HepG2 (cell line): Measurements from ENCODE around the gene JADE2. TPM values are rescaled to one million over a fixed set of nuclear protein-coding genes. Genes with fewer than 3 reads are reported as not detected.
A peak's percentile ranks its signal among the peaks of the same experiment; 100 is the strongest.

Source experiments
- ATF7-NPFF ChIP-seq: sonication (generic); formaldehyde crosslinking; IDR thresholded peaks from 2 replicates; pipeline ENCODE4 v1.8.1; 2023; ENCODE audit warnings: mild to moderate bottlenecking, low read depth, missing genetic modification reagents, moderate library complexity
- ELF3 ChIP-seq: IDR thresholded peaks from 2 replicates; pipeline ENCODE4 v1.6.1; 2016; ENCODE audit warnings: missing genetic modification reagents, missing compliant biosample characterization
- FOXP4 ChIP-seq: sonication (generic); formaldehyde crosslinking; IDR thresholded peaks from 2 replicates; pipeline ENCODE4 v1.4.0; 2020; ENCODE audit warnings: missing genetic modification reagents
- HMG20B ChIP-seq: conservative IDR thresholded peaks from 2 replicates; pipeline ENCODE4 v1.6.1; 2016; ENCODE audit warnings: missing genetic modification reagents, missing compliant biosample characterization
- MAX ChIP-seq: IDR thresholded peaks from 2 replicates; pipeline ENCODE4 v1.6.1; 2012; ENCODE audit warnings: inconsistent platforms
- NRL ChIP-seq: sonication (generic); formaldehyde crosslinking; IDR thresholded peaks from 2 replicates; pipeline ENCODE4 v1.5.0; 2020; ENCODE audit warnings: missing genetic modification reagents, mild to moderate bottlenecking, moderate library complexity, borderline replicate concordance
- POLR2AphosphoS5 ChIP-seq: IDR thresholded peaks from 2 replicates; pipeline ENCODE4 v1.6.1; 2012; ENCODE audit warnings: low read depth, low read length
- RCOR2 ChIP-seq: IDR thresholded peaks from 2 replicates; pipeline ENCODE4 v1.6.1; 2016; ENCODE audit warnings: missing biosample characterization, missing genetic modification reagents
- SCMH1 ChIP-seq: sonication (generic); formaldehyde crosslinking; IDR thresholded peaks from 2 replicates; pipeline ENCODE4 v1.9.0; 2021; ENCODE audit warnings: missing genetic modification reagents, mild to moderate bottlenecking, borderline replicate concordance
- TFE3 ChIP-seq: IDR thresholded peaks from 2 replicates; pipeline ENCODE4 v1.6.1; 2016
- TOPORS ChIP-seq: sonication (generic); formaldehyde crosslinking; IDR thresholded peaks from 2 replicates; pipeline ENCODE4 v1.8.0; 2023; ENCODE audit warnings: mild to moderate bottlenecking, missing genetic modification reagents
- ZMYM2 ChIP-seq: sonication (generic); formaldehyde crosslinking; IDR thresholded peaks from 2 replicates; pipeline ENCODE4 v1.8.0; 2022; ENCODE audit warnings: mild to moderate bottlenecking, missing genetic modification reagents
- ZNF280B ChIP-seq: sonication (generic); formaldehyde crosslinking; IDR thresholded peaks from 2 replicates; pipeline ENCODE4 v1.5.0; 2020; ENCODE audit warnings: missing genetic modification reagents, mild to moderate bottlenecking, borderline replicate concordance
- ZNF317 ChIP-seq: sonication (generic); formaldehyde crosslinking; IDR thresholded peaks from 2 replicates; pipeline ENCODE4 v1.5.0; 2020; ENCODE audit warnings: mild to moderate bottlenecking, missing genetic modification reagents
- ZNF431 ChIP-seq: sonication (generic); formaldehyde crosslinking; IDR thresholded peaks from 2 replicates; pipeline ENCODE4 v1.9.0; 2022; ENCODE audit warnings: missing genetic modification reagents, low read depth, mild to moderate bottlenecking, borderline replicate concordance
- ZNF503 ChIP-seq: sonication (generic); formaldehyde crosslinking; IDR thresholded peaks from 2 replicates; pipeline ENCODE4 v1.4.0; 2020; ENCODE audit warnings: missing genetic modification reagents
- ZNF564 ChIP-seq: sonication (generic); formaldehyde crosslinking; IDR thresholded peaks from 2 replicates; pipeline ENCODE4 v1.8.1; 2023; ENCODE audit warnings: mild to moderate bottlenecking, missing genetic modification reagents
- ZNF629 ChIP-seq: sonication (generic); formaldehyde crosslinking; conservative IDR thresholded peaks from 2 replicates; pipeline ENCODE4 v1.5.0; 2020; ENCODE audit warnings: missing genetic modification reagents
- ZNF770 ChIP-seq: sonication (generic); formaldehyde crosslinking; IDR thresholded peaks from 2 replicates; pipeline ENCODE4 v1.5.0; 2020; ENCODE audit warnings: mild to moderate bottlenecking, missing genetic modification reagents
- polyA plus RNA-seq, 8 experiments: library from polyadenylated mRNA; depleted of rRNA in 3 of 8; stranded (reverse) in 7 of 8; unstranded in 1 of 8; fragments of >200 nt; fragmentation: Illumina TruSeq in 4 of 8; extraction: Trizol in 4 of 8; gene quantifications; 2 replicates each; pipeline versions ENCODE4 v1.2.1 to v1.2.3, GENCODE V29; 2011 to 2016; ENCODE audit warnings: low read depth in 4 of 8, missing spikeins in 1 of 8, mixed read lengths in 1 of 8; ENCODE audit not compliant: insufficient read depth in 1 of 8
- total RNA-seq, 5 experiments: library from RNA; depleted of rRNA; stranded (reverse); fragments of >200 nt; fragmentation: Illumina TruSeq; extraction: Trizol; gene quantifications; 2 replicates each; pipeline ENCODE4 v1.2.3, GENCODE V29; 2016; ENCODE audit warnings: low read depth in 1 of 5

JADE2 gene
- total and polyA plus RNA-seq, 2 of the 13 experiments (the other 11 are each of a cell fraction or from before 2014, with no cell fraction given), result 7.5 to 15.1 TPM

GRCh38 chr5:134503088-134503936, 22.2 kb upstream of the JADE2 start (continued):
- TF ChIP-seq ZMYM2 (CRISPR knock-in tag) (peak; percentile 77; the same call in 1 of the 2 replicates), ATF7-NPFF (CRISPR knock-in tag) (no peak), SCMH1 (no peak), RCOR2 (CRISPR knock-in tag) (peak; percentile 67), FOXP4 (peak; percentile 61), ZNF431 (peak; percentile 63; the same call in 1 of the 2 replicates), ZNF770 (no peak), HMG20B (peak; percentile 28; the same call in 1 of the 2 replicates), ZNF317 (CRISPR knock-in tag) (peak; percentile 64; the same call in 1 of the 2 replicates), ZNF503 (CRISPR knock-in tag) (no peak), ZNF564 (CRISPR knock-in tag) (peak; percentile 51), TFE3 (CRISPR knock-in tag) (0 out of 2 replicates have a peak, but pooled peaks have one; percentile 11), ZNF280B (CRISPR knock-in tag) (no peak), POLR2AphosphoS5 (peak; percentile 84), ELF3 (peak; percentile 81), TOPORS (CRISPR knock-in tag) (peak; percentile 62; the same call in 1 of the 2 replicates), ZNF629 (no peak), NRL (CRISPR knock-in tag) (peak; percentile 66; the same call in 1 of the 2 replicates), MAX (peak; percentile 75)
